HG03342 (cell line): Measurements from ENCODE around the gene PSMD3.
"Not testable (repeated sequence)": the region's sequence is repeated elsewhere in the genome, so short reads cannot be mapped to it uniquely, and the experiment has no call there.

Source experiments
- ATAC-seq: cut with Tn5 transposase; IDR thresholded peaks from one replicate; pipeline ENCODE4 v1.9.1; 2021; ENCODE audit warnings: mild to moderate bottlenecking, moderate library complexity; ENCODE audit not compliant: unreplicated experiment

Gene PSMD3

DNA sequence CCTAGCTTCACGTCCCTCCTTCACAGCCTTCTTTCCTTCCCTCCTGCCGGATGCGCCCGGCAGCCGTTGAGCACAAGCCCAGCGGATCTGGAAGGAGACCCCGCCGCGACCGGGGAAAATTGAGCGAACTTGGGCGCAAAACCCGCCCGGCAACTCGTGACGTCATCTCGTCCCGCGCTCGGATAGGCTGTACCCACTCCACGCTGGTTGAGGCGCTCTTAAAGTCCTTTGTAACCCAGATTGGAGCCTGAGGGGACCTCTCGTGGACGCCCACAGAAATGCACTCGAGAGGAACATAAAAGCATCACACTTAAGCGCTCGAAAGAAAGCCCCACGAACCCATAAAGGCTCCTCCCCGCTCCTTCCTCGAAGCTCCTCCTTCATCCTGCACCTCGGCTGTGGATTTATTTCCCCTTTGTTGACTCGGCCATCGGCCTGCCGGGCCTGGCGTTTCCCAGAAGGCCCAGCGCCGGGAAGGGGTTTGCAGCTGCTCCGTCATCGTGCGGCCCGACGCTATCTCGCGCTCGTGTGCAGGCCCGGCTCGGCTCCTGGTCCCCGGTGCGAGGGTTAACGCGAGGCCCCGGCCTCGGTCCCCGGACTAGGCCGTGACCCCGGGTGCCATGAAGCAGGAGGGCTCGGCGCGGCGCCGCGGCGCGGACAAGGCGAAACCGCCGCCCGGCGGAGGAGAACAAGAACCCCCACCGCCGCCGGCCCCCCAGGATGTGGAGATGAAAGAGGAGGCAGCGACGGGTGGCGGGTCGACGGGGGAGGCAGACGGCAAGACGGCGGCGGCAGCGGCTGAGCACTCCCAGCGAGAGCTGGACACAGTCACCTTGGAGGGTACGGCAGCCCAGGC is at the start of gene PSMD3:
Gene PSMD3 (plus strand): TSS at position 457 of the 856 bp plus-strand sequence. CDS start 164 bp downstream, at position 621.
- ATAC-seq, result peak; percentile 90

DNA sequence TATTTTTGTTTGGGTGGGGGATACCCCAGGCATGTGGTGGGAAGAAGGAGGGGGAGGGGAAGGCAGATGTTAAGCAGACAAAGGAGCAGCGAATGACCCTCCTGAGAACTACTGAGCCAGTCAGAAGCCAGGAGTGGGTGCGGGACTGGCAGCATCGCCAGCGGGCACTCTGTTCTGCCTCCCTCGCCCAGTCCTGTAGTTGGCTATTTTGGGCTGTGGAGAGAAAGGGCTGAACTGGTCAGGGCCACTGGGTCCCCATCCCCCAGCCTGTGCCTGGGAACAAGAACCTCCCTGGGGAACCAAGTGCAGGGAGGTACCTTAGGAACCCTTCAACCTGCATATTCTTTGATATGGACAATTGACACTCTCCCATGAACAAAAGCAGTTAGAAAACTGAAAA is 46.7 kb upstream of the PSMD3 start:
- no peak for ATAC-seq

DNA sequence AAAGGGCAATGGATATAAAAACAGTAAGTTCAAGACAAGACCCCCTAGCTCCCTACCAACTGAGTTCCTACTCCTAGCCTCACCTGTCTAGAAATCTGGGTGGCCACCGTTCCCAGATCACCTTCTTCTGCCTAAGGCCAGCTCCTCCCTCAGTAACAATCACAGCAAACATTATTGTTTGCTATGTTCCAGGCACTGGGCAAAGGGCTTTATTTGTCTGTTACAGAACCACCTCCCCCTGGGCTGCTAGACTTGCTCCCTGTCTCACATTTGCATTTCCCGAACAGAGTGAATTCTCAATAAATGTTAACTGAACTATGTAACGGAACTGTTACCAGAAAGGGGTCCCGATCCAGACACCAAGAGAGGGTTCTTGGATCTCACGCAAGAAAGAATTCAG is 46.3 kb upstream of the PSMD3 start:
- ATAC-seq, result no peak

DNA sequence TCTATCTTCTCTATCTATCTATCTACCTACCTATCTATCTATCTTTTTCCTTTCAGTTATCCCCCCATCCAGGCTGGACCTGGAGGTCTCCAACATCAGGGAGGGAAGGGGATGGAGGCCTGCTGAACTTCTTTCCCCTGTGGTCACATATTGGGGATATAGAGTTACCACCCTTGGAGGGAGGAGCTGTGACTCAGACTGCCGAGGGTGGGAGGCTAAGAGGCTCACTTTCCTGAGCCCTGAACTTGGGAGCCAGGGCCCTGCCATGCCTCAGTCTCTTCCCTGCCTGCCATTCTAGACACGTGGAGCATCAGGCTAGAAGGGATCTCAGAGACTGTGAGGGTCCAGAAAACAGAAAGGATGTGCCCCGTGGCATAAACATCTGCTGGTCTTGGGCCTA is 44.7 kb upstream of the PSMD3 start:
- no peak for ATAC-seq

DNA sequence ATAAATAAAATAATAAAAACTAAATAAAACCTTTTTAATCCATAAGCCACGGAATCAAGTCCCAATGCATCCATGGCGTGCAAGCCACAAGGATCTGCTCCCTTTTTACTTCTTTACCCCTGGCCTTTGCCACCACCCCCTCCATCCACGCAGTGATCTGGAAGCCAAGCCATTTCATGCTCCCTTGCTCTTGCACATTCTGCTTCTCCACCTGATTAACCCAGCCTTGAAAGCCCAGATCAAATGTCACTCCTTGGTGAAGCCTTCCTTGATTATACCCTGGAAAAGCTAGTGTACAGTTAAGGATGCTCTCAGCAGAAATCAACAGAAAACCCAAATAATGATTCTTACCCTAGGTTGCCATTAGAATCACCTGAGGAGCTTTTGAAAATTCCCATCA is 43.2 kb upstream of the PSMD3 start:
- ATAC-seq, result no peak

DNA sequence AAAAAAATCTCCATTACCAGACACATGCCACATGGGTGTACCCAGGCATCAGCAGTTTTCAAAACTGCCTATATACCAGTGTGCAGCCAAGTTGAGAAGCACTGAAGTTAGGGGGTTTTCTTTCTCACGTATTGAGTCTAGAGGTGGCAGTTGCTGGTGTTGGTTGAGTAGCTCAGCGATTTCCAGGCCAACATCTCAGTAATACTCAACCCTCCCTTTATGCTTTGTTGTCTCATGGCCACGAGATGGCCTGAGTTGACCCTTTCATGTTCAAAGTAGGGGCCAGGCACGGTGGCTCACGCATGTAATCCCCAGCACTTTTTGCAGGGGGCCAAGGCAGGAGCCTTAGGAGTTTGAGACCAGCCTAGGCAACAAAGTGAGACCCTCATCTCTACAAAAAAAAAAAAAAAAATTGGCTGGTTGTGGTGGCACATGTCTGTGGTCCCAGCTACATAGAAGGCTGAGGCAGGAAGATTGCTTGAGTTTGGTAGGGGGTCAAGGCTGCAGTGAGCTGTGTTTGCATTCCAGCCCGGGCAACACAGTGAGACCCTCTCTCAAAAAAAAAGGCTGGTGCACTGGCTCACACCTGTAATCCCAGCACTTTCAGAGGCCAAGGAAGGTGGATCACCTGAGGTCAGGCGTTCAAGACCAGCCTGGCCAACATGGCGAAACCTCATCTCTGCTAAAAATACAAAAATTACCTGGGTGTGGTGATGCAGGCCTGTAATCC is 42.3 kb upstream of the PSMD3 start:
- ATAC-seq, result no peak

DNA sequence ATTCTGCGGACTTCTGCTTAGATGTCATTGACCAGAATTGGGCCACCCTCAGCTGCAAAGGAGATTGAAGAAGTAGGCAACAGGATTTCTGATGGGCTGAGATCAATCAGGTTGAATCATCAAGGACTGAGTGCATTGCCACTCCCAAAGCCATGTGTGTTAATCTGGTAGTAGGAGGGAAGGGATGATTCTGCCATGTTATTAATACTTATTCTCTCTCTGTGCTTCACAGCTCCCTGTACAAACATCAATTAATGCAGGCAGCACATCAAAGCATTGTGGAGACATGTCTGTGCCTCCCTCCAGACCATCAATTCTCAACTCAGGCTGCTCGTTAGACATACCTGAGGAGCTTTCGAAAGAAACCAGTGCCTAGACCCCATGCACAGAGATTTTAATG is 41.5 kb upstream of the PSMD3 start:
- ATAC-seq, result no peak

DNA sequence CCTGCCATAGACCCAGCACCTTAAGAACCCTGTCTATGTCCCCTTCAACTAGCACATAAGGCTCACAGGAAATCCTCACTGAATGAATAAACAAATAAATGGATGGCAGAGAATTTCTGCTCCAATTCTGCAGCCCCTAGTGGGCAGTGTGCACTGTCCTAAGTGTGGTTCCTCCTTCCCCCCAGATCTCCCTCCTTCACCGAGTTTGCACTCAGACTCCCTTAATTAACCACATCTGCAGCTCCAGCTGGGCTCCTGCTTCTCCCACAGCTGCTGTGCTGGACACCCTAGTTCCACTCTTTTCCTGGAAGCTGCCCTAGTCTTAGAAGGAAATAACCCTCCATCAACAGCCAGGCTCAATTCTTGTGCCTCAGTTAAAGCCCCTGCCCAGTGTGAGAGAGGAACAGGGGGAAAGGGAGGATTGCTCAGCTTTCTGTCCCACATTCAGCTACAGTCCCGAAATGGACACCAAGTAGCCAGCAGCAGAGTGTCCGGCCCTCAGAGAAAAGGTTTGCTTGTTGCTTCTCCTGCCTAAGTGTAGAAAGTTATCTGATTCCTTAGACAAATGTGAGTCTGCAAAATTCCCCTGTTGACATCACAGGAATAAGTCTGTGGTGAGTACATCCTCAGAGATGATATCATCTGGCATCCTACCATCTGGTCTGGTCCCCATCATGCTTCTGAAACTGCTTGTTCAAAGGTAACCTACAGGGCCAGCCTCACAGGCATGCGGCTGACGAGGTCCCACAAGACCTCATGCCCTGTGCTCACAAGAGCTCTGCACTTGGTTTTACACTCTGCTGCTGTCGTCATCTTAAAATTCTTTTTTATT is 40.8 kb upstream of the PSMD3 start:
- ATAC-seq, result peak; percentile 55

DNA sequence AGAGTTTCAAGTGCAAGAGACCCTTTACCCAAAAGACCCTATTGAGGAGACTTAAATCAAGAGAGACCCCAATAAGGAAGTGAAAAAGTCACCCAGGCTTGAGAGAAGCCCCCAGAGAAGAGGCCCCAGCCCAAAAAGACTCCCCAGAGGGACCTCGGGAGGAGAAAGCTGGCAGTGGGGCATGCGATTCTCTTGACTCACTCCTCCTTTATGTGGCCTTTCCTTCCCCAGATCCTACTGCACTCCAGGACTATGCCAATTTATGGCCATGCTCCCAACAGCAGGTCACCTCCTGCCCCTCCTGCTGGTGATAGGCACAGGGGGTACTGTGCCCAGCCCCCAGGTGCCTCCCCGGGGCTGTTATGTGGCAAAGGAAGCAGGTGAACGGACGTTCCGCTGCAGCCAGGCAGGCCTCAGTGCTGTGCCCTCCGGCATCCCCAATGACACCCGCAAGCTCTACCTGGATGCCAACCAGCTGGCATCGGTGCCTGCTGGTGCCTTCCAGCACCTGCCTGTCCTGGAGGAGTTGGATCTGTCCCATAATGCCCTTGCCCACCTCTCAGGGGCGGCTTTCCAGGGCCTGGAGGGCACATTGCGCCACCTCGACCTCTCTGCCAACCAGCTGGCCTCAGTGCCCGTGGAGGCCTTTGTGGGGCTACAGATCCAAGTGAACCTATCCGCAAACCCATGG is 36.8 kb upstream of the PSMD3 start:
- ATAC-seq, result no peak

DNA sequence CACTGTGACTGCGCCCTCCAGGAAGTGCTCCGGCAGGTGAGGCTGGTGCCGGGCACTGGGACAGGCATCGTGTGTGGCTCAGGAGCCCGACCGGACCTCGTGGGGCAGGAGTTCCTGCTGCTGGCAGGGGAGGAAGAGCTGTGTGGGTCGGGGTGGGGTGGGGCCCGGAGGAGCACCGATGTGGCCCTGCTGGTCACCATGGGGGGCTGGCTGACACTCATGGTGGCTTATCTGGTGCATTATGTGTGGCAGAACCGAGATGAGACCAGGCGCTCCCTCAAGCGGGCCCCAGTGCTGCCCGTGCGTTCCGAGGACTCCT is 36.3 kb upstream of the PSMD3 start:
- no peak for ATAC-seq

DNA sequence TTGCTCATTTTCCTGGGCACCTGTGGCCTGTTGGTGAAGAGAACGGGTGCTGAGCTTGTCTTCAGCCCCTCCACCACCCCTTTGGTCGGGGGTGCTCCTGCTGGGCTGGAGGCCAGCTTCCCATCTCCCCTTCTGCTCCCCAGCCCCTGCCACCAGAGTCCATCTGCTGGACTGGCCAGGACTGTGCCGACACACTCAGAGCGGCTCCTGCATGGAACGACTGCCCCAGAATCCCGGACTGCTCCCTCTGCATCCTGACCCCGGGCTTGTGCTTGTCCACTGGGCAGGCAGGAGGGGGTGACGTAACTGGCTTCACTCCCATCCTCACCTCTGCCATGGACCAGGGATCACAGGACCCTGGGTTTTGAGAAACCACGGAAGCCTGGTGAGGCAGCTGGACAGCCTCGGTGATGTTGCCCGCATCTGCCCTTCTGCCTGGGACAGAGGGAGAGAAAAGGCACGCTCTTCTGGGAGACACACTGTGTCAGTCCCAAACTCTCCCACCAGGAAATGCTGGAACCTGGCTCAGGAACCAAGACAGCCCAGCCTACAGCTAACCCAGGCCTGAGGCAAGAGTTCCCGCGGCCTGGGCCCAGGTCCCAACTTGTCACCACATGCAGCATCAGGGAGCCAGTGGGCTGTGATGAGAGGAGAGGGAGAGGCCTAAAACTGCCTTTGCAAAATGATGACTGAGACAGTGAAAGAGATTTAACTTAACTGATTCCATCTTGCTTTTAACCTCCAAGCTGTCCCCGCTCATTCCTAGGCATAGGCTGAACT is 33.9 kb upstream of the PSMD3 start:
- ATAC-seq, result no peak

DNA sequence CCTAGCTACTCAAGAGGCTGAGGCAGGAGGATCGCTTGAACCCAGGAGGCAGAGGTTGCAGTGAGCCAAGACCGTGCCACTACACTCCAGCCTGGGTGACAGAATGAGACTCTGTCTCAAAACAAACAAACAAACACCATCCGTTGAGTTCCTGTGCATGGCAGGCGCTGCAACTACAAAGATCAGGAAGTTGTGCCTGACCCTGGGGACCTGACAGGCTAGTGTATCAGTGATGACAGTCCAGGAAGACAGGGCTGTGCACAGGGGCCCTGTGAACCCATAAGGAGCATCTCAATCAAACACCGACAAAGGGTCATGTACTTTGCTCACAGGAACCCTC is 32.1 kb upstream of the PSMD3 start:
- not testable (repeated sequence) for ATAC-seq

DNA sequence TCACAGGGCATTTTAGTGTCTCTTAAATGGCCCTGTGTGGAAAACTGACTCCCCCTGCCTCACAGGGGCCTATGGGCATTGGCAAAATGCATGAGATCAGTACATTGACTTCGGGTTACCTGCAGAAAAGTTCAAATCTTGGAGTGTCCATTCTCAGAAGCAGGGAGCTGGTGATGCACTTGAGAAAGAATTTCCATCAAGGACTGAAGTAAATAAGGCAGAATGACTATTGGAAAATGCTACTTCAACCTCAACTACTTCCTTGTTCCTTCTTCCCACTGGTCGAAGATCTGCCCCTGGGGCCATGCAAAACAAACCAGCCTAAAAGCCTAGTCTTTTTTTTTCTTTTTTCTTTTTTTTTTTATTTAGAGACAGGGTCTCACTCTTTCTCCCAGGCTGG is 31.6 kb upstream of the PSMD3 start:
- no peak for ATAC-seq

DNA sequence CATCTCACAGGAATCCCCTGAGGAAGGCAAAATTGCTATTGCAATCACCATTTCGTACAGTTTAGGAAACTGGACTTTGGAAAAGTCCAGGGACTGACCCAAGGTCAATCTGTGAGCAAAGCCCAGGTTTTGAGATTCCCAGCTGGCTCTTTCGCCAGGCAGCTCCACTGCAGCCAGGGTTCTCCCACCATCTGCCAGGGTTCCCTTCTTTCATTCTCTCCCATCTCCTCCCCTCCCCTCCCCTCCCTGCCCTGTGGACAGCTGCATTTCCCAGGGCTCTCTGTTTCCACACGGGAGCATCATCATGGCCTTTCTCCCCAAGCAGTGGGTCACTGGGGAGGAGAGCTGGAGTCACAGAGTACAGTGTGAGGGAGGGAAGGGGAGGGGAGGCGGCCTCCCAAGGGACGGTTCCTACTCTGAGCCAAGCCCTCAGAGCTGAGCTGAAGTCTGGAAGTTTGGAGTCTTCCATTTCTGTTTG is 29.7 kb upstream of the PSMD3 start:
- ATAC-seq, result no peak

DNA sequence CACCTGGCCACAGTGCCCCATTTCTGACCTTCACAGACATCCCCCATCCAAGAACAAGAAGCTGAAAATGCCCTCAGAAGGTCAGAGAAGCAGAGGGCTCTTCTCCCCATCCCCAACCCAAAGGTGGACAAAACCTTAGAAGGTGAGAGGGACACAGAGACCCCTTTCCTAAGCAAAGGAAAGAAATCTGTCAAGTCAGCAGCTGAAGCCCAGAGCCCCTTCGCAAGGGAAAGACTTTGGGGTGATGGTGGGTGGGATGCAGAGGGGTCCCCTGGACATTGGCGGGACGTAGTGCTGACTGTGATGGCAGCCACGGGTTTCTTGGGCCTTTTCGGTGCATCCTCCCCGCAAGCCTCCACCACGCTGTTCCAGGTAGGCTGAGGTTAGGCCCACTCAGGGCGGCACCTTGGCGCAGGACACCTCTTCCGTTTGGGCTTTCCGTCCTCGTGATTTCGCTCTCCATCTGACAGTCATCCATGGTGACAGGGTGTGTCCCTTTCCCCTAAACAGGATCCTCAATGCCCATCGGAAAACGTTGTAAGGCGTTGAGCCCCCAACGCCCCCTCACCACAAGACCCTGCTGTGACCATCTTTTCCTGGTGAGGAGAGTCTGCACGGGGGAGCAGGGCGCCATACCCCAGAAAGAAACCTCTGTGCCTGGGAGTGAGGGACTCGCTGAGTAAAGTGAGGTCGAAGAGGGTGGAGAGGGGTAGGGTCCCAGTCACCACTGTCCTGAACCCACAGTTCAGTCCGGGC is 28.5 kb upstream of the PSMD3 start:
- ATAC-seq, result no peak

DNA sequence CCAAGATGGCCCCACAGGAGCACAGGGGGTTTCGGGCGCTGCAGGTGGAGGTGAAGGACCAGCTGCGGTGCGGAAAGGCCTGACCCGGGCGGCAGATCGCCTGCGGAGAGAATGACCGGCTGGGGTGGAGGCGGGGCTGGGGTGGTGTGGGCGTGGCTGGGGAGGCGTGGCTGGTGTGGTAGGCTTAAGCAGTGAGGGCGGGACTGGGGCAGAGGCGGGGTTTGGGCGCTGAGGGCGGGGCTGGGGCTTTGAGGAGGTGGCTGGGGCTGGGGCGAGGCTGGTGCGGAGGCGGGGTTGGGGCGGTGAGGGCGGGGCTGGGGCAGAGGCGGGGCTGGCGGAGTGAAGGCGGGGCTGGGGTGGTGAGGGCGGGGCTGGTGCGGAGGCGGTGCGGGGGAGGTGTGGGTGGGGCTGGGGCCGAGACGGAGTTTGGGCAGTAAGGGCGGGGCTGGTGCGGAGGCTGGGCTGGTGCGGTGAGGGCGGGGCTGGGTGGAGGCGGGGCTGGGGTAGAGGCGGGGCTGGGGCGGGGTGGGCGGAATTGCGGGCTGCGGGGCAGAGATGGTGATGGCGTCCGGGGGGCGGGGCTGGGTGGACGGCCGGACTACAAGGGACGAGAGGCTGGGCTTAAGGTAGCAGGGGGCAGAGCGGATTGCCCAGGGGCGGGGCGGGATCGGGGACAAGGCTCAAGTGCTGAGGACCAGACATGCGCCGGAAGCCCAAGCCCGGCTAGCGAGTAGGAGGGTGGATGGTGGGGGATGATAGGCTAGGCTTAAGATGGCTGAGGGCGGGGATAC is 27.7 kb upstream of the PSMD3 start:
- ATAC-seq, result peak; percentile 69

DNA sequence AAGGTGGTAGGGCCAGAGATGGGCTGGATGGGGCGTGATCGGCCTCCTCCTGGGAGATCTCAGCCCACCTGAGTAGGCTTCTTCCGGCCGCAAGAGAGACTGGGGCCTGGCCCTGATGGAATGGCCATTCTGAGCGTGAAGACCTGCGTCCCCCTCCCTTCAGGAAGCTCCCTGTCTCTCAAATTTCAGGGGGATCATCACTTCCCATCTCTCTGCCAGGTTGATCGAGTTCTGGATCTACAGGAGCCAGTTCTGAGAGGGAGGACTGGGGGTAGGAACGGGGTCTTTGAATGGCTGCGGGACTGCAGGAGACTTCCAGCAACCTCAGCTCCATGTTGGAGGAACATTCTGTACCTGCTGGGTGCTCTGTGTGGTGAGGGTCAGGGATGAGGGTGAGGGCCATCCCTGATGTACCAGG is 27.1 kb upstream of the PSMD3 start:
- no peak for ATAC-seq

DNA sequence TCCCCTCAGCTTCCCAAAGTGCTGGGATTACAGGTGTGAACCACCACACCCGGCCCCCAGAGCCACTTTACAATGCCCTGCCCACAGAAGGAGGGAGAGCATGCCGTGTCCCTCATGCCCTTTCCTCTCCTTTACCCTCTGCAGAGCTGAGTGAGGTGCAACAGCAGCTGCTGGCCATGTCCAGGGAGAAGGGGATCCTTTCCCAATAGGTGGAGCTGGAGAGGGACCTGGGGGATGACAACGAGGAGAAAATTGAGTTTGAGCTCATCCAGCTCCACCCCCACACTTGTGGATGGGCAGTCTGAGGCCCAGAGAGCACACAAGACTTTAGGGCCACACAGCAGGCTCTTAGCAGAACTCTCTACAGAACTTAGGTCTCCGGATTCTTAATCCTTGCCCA is 25.7 kb upstream of the PSMD3 start:
- no peak for ATAC-seq
